IMR-90 (cell line): ENCODE measurements around the gene STX18. TPM values are rescaled to one million over a fixed set of nuclear protein-coding genes. Genes with fewer than 3 reads are reported as not detected.

ENCODE experiments used
- ATAC-seq: fragments of 200-7000 bp; cut with Tn5 transposase; 2 replicates; pipeline ENCODE4 v1.9.1; 2020; ENCODE audit warnings: low read depth, mild to moderate bottlenecking, moderate library complexity
- BruUV-seq: library from RNA; stranded (reverse); fragments of 400-500 nt; replicated peaks from 2 replicates; lab custom pipeline; 2021; lab: Mats Ljungman, UMichigan
- CTCF ChIA-PET: fragments of 300-600 bp; formaldehyde crosslinking; extraction: SDS; loops from one replicate; lab custom pipeline; 2021; ENCODE audit warnings: antibody characterized with exemption; lab: Yijun Ruan, JAX
- POLR2A ChIA-PET: fragments of 300-600 bp; sonication (Branson Sonifier 250); formaldehyde crosslinking; loops from one replicate; lab custom pipeline; 2022; ENCODE audit warnings: antibody characterized with exemption; ENCODE audit not compliant: unreplicated experiment; lab: Charles Lee
- DNase-seq: peaks from one replicate; pipeline ENCODE4 v3.0.0; 2013
- H2AFZ ChIP-seq: replicated peaks from 2 replicates; pipeline ENCODE3; 2013; ENCODE audit warnings: low read length, mild to moderate bottlenecking; ENCODE audit not compliant: poor library complexity
- H2AK5ac ChIP-seq: 2 replicates; pipeline ENCODE4 v1.6.1; 2013; ENCODE audit warnings: low read depth, low read length, inconsistent platforms
- H2AK9ac ChIP-seq: replicated peaks from 2 replicates; pipeline ENCODE3; 2013; ENCODE audit warnings: mild to moderate bottlenecking, low read depth, low read length, moderate library complexity; ENCODE audit not compliant: poor library complexity
- H2BK120ac ChIP-seq: 2 replicates; pipeline ENCODE4 v1.6.1; 2013; ENCODE audit warnings: low read depth, low read length, inconsistent platforms
- H2BK15ac ChIP-seq: 3 replicates; pipeline ENCODE4 v1.6.1; 2013; ENCODE audit warnings: low read depth, low read length, inconsistent platforms
- H2BK20ac ChIP-seq: 2 replicates; pipeline ENCODE4 v1.6.1; 2013; ENCODE audit warnings: low read depth, mild to moderate bottlenecking, inconsistent platforms, low read length, moderate library complexity
- H2BK5ac ChIP-seq: 2 replicates; pipeline ENCODE4 v1.6.1; 2013; ENCODE audit warnings: mild to moderate bottlenecking, low read depth, low read length, inconsistent platforms; ENCODE audit not compliant: poor library complexity, severe bottlenecking
- H3K14ac ChIP-seq: replicated peaks from 2 replicates; pipeline ENCODE4 v1.6.1; 2013; ENCODE audit warnings: low read depth, low read length, inconsistent platforms
- H3K18ac ChIP-seq: 2 replicates; pipeline ENCODE4 v1.6.1; 2013; ENCODE audit warnings: low read depth, low read length, control low read depth
- H3K23ac ChIP-seq: 2 replicates; pipeline ENCODE4 v1.6.1; 2013; ENCODE audit warnings: low read depth, low read length, inconsistent platforms
- H3K27ac ChIP-seq: 2 replicates; pipeline ENCODE4 v1.5.1; 2013; ENCODE audit warnings: mild to moderate bottlenecking, control low read depth, low read length; ENCODE audit not compliant: insufficient read depth
- H3K27me3 ChIP-seq: 2 replicates; pipeline ENCODE4 v1.6.1; 2013; ENCODE audit warnings: low read length; ENCODE audit not compliant: control insufficient read depth, insufficient read depth
- H3K36me3 ChIP-seq: 2 replicates; pipeline ENCODE4 v1.6.1; 2013; ENCODE audit warnings: low read length, mixed read lengths; ENCODE audit not compliant: control insufficient read depth, insufficient read depth
- H3K4ac ChIP-seq: 2 replicates; pipeline ENCODE4 v1.6.1; 2013; ENCODE audit warnings: low read depth, low read length, inconsistent platforms
- H3K4me1 ChIP-seq: 2 replicates; pipeline ENCODE4 v1.6.1; 2013; ENCODE audit warnings: low read length, mixed read lengths; ENCODE audit not compliant: control insufficient read depth, insufficient read depth
- H3K4me2 ChIP-seq: 2 replicates; pipeline ENCODE4 v1.6.1; 2013; ENCODE audit warnings: low read depth, mild to moderate bottlenecking, control low read depth, low read length, moderate library complexity
- H3K4me3 ChIP-seq: 2 replicates; pipeline ENCODE4 v1.5.1; 2013; ENCODE audit warnings: low read depth, mild to moderate bottlenecking, control low read depth, low read length, moderate library complexity; ENCODE audit not compliant: insufficient read depth
- H3K56ac ChIP-seq: 2 replicates; pipeline ENCODE4 v1.6.1; 2013; ENCODE audit warnings: low read length, inconsistent platforms; ENCODE audit not compliant: insufficient read depth; ENCODE audit errors: extremely low read depth
- H3K79me1 ChIP-seq, 2 experiments: 2 replicates each; pipeline ENCODE4 v1.6.1; 2013; ENCODE audit warnings: low read length in 2 of 2, inconsistent platforms in 1 of 2, low read depth in 1 of 2
- H3K9ac ChIP-seq: 2 replicates; pipeline ENCODE4 v1.6.1; 2013; ENCODE audit warnings: low read depth, low read length, control low read depth
- H3K9me1 ChIP-seq: 2 replicates; pipeline ENCODE4 v1.6.1; 2013; ENCODE audit warnings: low read length, inconsistent platforms; ENCODE audit not compliant: insufficient read depth
- H3K9me3 ChIP-seq: 2 replicates; pipeline ENCODE4 v1.6.1; 2013; ENCODE audit warnings: low read length; ENCODE audit not compliant: control insufficient read depth, insufficient read depth
- H4K20me1 ChIP-seq: 2 replicates; pipeline ENCODE4 v1.6.1; 2013; ENCODE audit warnings: low read length, inconsistent platforms; ENCODE audit not compliant: insufficient read depth
- H4K5ac ChIP-seq: 2 replicates; pipeline ENCODE4 v1.6.1; 2013; ENCODE audit warnings: mild to moderate bottlenecking, low read depth, low read length, control low read depth
- H4K8ac ChIP-seq, 2 experiments: 2 replicates each; pipeline ENCODE4 v1.6.1; 2013; ENCODE audit warnings: low read depth in 2 of 2, low read length in 2 of 2, control low read depth in 1 of 2, inconsistent platforms in 1 of 2
- H4K91ac ChIP-seq: 2 replicates; pipeline ENCODE4 v1.6.1; 2013; ENCODE audit warnings: low read depth, low read length, inconsistent platforms; ENCODE audit not compliant: insufficient read depth
- BHLHE40 ChIP-seq: fragments of 150-350 bp; IDR thresholded peaks from 2 replicates; pipeline ENCODE4 v1.6.1; 2016; ENCODE audit warnings: mild to moderate bottlenecking, low read depth, low read length
- CEBPB ChIP-seq: IDR thresholded peaks from 2 replicates; pipeline ENCODE4 v1.6.1; 2012; ENCODE audit warnings: low read depth, low read length, improper control_type of control experiment
- CHD1 ChIP-seq: IDR thresholded peaks from 2 replicates; pipeline ENCODE4 v1.6.1; 2012; ENCODE audit warnings: low read depth, low read length, improper control_type of control experiment
- FOS ChIP-seq: fragments of 150-350 bp; IDR thresholded peaks from 2 replicates; pipeline ENCODE4 v1.6.1; 2016; ENCODE audit warnings: low read depth, low read length
- MAFK ChIP-seq: IDR thresholded peaks from 2 replicates; pipeline ENCODE4 v1.6.1; 2012; ENCODE audit warnings: low read depth, low read length, improper control_type of control experiment
- MAZ ChIP-seq: IDR thresholded peaks from 2 replicates; pipeline ENCODE4 v1.6.1; 2012; ENCODE audit warnings: low read depth, mild to moderate bottlenecking, low read length, improper control_type of control experiment, moderate library complexity, borderline replicate concordance
- MXI1 ChIP-seq: IDR thresholded peaks from 2 replicates; pipeline ENCODE4 v1.6.1; 2012; ENCODE audit warnings: low read depth, mild to moderate bottlenecking, low read length, moderate library complexity, borderline replicate concordance
- NFE2L2 ChIP-seq: fragments of 150-350 bp; IDR thresholded peaks from 2 replicates; pipeline ENCODE4 v1.6.1; 2016; ENCODE audit warnings: low read depth, mild to moderate bottlenecking, low read length
- RCOR1 ChIP-seq: IDR thresholded peaks from 2 replicates; pipeline ENCODE4 v1.6.1; 2012; ENCODE audit warnings: mild to moderate bottlenecking, low read length, improper control_type of control experiment; ENCODE audit not compliant: insufficient replicate concordance
- RFX5 ChIP-seq: IDR thresholded peaks from 2 replicates; pipeline ENCODE4 v1.8.0; 2012; ENCODE audit warnings: low read depth, mild to moderate bottlenecking, low read length, moderate library complexity
- SMC3 ChIP-seq: fragments of 150-350 bp; IDR thresholded peaks from 2 replicates; pipeline ENCODE4 v1.6.1; 2016; ENCODE audit warnings: low read depth, mild to moderate bottlenecking, antibody characterized with exemption, low read length, moderate library complexity
- WGBS, 2 experiments: methylation state at CpG; one replicate each; pipeline versions ENCODE4 v1.1.5 to v1.1.7; 2013; ENCODE audit warnings: missing lambda C conversion rate in 2 of 2; ENCODE audit not compliant: insufficient read length in 1 of 2; ENCODE audit errors: extremely low coverage in 2 of 2; 5-methylcytosine and 5-hydroxymethylcytosine counted together
- dilution Hi-C: fragments of 300-500 bp; cut with HindIII; formaldehyde crosslinking; loops from one replicate; pipeline ENCODE4 v1.14.3; 2018; ENCODE audit warnings: low sequenced_read_pairs; ENCODE audit not compliant: unreplicated experiment
- in situ Hi-C: fragments of 300-500 bp; cut with MboI; formaldehyde crosslinking; loops from 3 replicates; pipeline ENCODE4 v1.14.3; 2019; ENCODE audit warnings: low sequenced_read_pairs, inconsistent platforms, mixed read lengths
- intact Hi-C: fragments of 100-400 bp; cut with micrococcal nuclease; formaldehyde crosslinking; loops from 2 replicates; pipeline ENCODE4 v1.10.0; 2022
- polyA plus RNA-seq, 3 experiments: library from polyadenylated mRNA; depleted of rRNA; stranded (reverse); fragments of >200 nt; gene quantifications; 2 replicates each; pipeline ENCODE4 v1.2.3, GENCODE V29; 2012; ENCODE audit warnings: low replicate concordance in 1 of 3
- total RNA-seq: library from RNA; depleted of rRNA; stranded (reverse); fragments of >200 nt; gene quantifications from 2 replicates; pipeline ENCODE4 v1.2.3, GENCODE V29; 2012
- TF ChIP-seq, protein P1 (sequence below): conservative IDR thresholded peaks from 2 replicates; pipeline ENCODE4 v1.5.1; 2012; ENCODE audit warnings: mild to moderate bottlenecking, low read depth, low read length, improper control_type of control experiment

STX18 gene
- total and polyA plus RNA-seq, 2 of the 4 experiments (the other 2 are of a cell fraction), result 20.1 to 23.4 TPM

- no peak overlapping the region for H4K91ac ChIP-seq
- H3K23ac ChIP-seq, result peak overlapping the region; percentile 64; the same call in 1 of the 2 replicates
- no peak overlapping the region for H3K27ac ChIP-seq
- 10% methylated on average over 2 of the region's 12 CpGs; no CpG with 5 or more reads in 1 of the 2 experiments for WGBS, 2 experiments
- peak overlapping the region; percentile 94 for H3K4me2 ChIP-seq
- H3K36me3 ChIP-seq, result peaks cover 1% of the 10 kb centered on the region; the same call in 1 of the 2 replicates
- no peak overlapping the region for H2AK5ac ChIP-seq
- peaks cover 11% of the 10 kb centered on the region; the same call in 1 of the 2 replicates for H4K20me1 ChIP-seq
- ATAC-seq (no peak), DNase-seq (no peak)
- ChIA-PET POLR2A (interaction anchor here (0.7 kb wide), 1 partner anchor 34 kb away, joined by 4 read pairs; no protein-coding TSS in a partner anchor), CTCF (interaction anchor here (0.9 to 1.9 kb wide), 2 partner anchors 13 to 23 kb away, joined by 3 to 12 read pairs; no protein-coding TSS in a partner anchor)
- H2BK15ac ChIP-seq, result no peak overlapping the region
- BruUV-seq, result no TSS peak
- dilution Hi-C loops, result no loop called here
- intact Hi-C loops, result loop anchor here (2.0 to 5.0 kb wide), 2 partner anchors 134 to 316 kb away; partner anchors contain the start of gene MSX1
- no peak overlapping the region for H3K18ac ChIP-seq
- H3K14ac ChIP-seq, result no peak overlapping the region
- no peak overlapping the region for H2AK9ac ChIP-seq
- H3K4me1 ChIP-seq, result no peaks in the 10 kb centered on the region
- peak overlapping the region; percentile 86 to 98; a peak in 3 of 4 replicates for H4K8ac ChIP-seq
- H2BK5ac ChIP-seq, result no peak overlapping the region
- in situ Hi-C loops, result no loop called here
- no peaks in the 10 kb centered on the region for H3K9me3 ChIP-seq
- peaks cover 30 to 43% of the 10 kb centered on the region in 2 experiments for H3K79me1 ChIP-seq
- H3K4ac ChIP-seq, result no peak overlapping the region
- H2AFZ ChIP-seq, result peak overlapping the region; percentile 98
- no peak overlapping the region for H4K5ac ChIP-seq
- peak overlapping the region; percentile 72; the same call in 1 of the 2 replicates for H3K9ac ChIP-seq
- H3K4me3 ChIP-seq, result peak overlapping the region; percentile 66
- no peak overlapping the region for H2BK20ac ChIP-seq
- TF ChIP-seq CHD1, result no peak
- TF ChIP-seq, protein P1, sequence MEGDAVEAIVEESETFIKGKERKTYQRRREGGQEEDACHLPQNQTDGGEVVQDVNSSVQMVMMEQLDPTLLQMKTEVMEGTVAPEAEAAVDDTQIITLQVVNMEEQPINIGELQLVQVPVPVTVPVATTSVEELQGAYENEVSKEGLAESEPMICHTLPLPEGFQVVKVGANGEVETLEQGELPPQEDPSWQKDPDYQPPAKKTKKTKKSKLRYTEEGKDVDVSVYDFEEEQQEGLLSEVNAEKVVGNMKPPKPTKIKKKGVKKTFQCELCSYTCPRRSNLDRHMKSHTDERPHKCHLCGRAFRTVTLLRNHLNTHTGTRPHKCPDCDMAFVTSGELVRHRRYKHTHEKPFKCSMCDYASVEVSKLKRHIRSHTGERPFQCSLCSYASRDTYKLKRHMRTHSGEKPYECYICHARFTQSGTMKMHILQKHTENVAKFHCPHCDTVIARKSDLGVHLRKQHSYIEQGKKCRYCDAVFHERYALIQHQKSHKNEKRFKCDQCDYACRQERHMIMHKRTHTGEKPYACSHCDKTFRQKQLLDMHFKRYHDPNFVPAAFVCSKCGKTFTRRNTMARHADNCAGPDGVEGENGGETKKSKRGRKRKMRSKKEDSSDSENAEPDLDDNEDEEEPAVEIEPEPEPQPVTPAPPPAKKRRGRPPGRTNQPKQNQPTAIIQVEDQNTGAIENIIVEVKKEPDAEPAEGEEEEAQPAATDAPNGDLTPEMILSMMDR, result no peak
- TF ChIP-seq FOS, result no peak
- TF ChIP-seq BHLHE40, result no peak
- no peak for TF ChIP-seq RFX5
- no peak for TF ChIP-seq RCOR1
- no peak for TF ChIP-seq SMC3
- no peak for TF ChIP-seq MXI1
- no peak for TF ChIP-seq NFE2L2
- no peak for TF ChIP-seq MAFK
- no peak for TF ChIP-seq CEBPB
- TF ChIP-seq MAZ, result no peak
- peaks cover 11% of the 10 kb centered on the region for H3K9me1 ChIP-seq
- no peaks in the 10 kb centered on the region for H3K27me3 ChIP-seq
- H2BK120ac ChIP-seq, result no peak overlapping the region
- H3K56ac ChIP-seq, result no peak overlapping the region
These were observed 1.1 kb upstream of the STX18 start for GRCh38 chr4:4542774-4543485.
